ENCODE measurements around the gene IQSEC3. TPM values are rescaled to one million over a fixed set of nuclear protein-coding genes. Genes with fewer than 3 reads are reported as not detected.

IQSEC3 gene
- total and polyA plus RNA-seq, 2 of the 13 experiments (the other 11 are each of a cell fraction or from before 2014, with no cell fraction given) = not detected

DNA sequence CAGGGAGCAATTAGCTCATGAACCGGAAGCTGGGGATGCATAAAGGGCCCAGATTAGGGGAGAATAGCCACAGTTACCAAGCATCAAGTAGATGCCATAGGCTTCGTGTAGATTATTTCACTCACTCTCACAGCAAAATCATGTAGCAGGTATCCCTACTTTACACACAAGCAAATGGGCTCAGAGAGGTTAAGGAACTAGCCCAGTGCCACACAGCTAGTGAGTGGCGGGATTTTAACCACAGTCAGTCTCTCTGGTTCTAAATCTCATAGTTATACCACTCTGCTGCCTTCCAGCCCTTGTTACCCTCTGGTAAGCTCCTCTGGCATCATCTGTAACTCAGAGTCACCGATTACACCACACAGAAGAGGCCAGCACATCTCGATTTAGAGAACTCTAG lies 49.0 kb downstream of the IQSEC3 start:
- Histone ChIP-seq H3K79me2 (ENCODE audit: insufficient read depth, low read length) (no peaks in the 10 kb centered on the region), H2AFZ (ENCODE audit: low read length) (no peak overlapping the region), H4K20me1 (ENCODE audit: insufficient read depth, low read length) (no peaks in the 10 kb centered on the region), H3K27me3 (ENCODE audit: control insufficient read depth in 1 of 2, insufficient read depth in 2 of 2, low read length in 2 of 2) (peaks cover 1 to 20% of the 10 kb centered on the region in 2 experiments; a peak in 2 of 5 replicates), H3K9me3 (ENCODE audit: low read length) (no peaks in the 10 kb centered on the region), H3K9ac (ENCODE audit: insufficient read depth, low read depth, low read length) (no peak overlapping the region), H3K27ac (ENCODE audit: extremely low read length, insufficient read depth, low read length) (no peak overlapping the region), H3K4me1 (ENCODE audit: insufficient read depth, low read length) (no peaks in the 10 kb centered on the region), H3K4me3 (replicated peaks in 1 of 3; ENCODE audit: insufficient read depth in 1 of 3, low read depth in 2 of 3, low read length in 3 of 3) (no peak overlapping the region), H3K36me3 (replicated peaks in 1 of 2; ENCODE audit: control insufficient read depth in 1 of 2, insufficient read depth in 2 of 2, low read length in 2 of 2) (no peaks in the 10 kb centered on the region), H3K4me2 (ENCODE audit: low read depth, low read length) (no peak overlapping the region)
- 53% methylated on average over 5 of the region's 5 CpGs for whole genome bisulfite sequencing (ENCODE audit: low lambda C conversion rate)
- ATAC-seq (no peak), DNase-seq (ENCODE audit: low spot score) (no peak), FAIRE-seq (no peak)
- ChIA-PET POLR2A (no interaction called here), CTCF (ENCODE audit: low intra/inter-chr PET ratio, low total read pairs) (no interaction called here)
- intact Hi-C loops (cut with micrococcal nuclease; ENCODE audit: unreplicated experiment) (no loop called here), in situ Hi-C loops (cut with HindIII; ENCODE audit: extremely low pct_ligation_motif_present, low pct_unique_long_range_greater_than_20kb) (no loop called here)
- no TSS peak for BruUV-seq (replicated peaks)
- TF ChIP-seq ZNF768 (CRISPR knock-in tag; IDR thresholded peaks at IDR 0.05) (peak; percentile 29; the same call in 1 of the 2 replicates), HINFP (CRISPR knock-in tag; IDR thresholded peaks at IDR 0.05; ENCODE audit: low read depth) (no peak)

- no peaks in the 10 kb centered on the region for H4K20me1 ChIP-seq (ENCODE audit: insufficient read depth, low read length)
- no peak overlapping the region for H2AFZ ChIP-seq (ENCODE audit: low read length)
- no TSS peak for BruUV-seq (replicated peaks)
- H3K4me3 ChIP-seq (replicated peaks in 1 of 3; ENCODE audit: insufficient read depth in 1 of 3, low read depth in 2 of 3, low read length in 3 of 3) = no peak overlapping the region
- intact Hi-C loops (cut with micrococcal nuclease; ENCODE audit: unreplicated experiment) (no loop called here), in situ Hi-C loops (cut with HindIII; ENCODE audit: extremely low pct_ligation_motif_present, low pct_unique_long_range_greater_than_20kb) (no loop called here)
- H3K4me2 ChIP-seq (ENCODE audit: low read depth, low read length) = no peak overlapping the region
- FAIRE-seq (no peak), DNase-seq (ENCODE audit: low spot score) (no peak), ATAC-seq (no peak; the same call in 2 of the 3 replicates)
- H3K9me3 ChIP-seq (ENCODE audit: low read length) = no peaks in the 10 kb centered on the region
- 25% methylated on average over 17 of the region's 19 CpGs for WGBS (ENCODE audit: low lambda C conversion rate)
- H3K36me3 ChIP-seq (replicated peaks in 1 of 2; ENCODE audit: control insufficient read depth in 1 of 2, insufficient read depth in 2 of 2, low read length in 2 of 2) = no peaks in the 10 kb centered on the region
- ChIA-PET POLR2A (no interaction called here), CTCF (ENCODE audit: low intra/inter-chr PET ratio, low total read pairs) (no interaction called here)
- H3K4me1 ChIP-seq (ENCODE audit: insufficient read depth, low read length) = no peaks in the 10 kb centered on the region
- no peak overlapping the region for H3K27ac ChIP-seq (ENCODE audit: extremely low read length, insufficient read depth, low read length)
- H3K27me3 ChIP-seq (ENCODE audit: control insufficient read depth in 1 of 2, insufficient read depth in 2 of 2, low read length in 2 of 2) = peaks cover 1 to 16% of the 10 kb centered on the region in 2 experiments; a peak in 2 of 5 replicates
- H3K79me2 ChIP-seq (ENCODE audit: insufficient read depth, low read length) = no peaks in the 10 kb centered on the region
- H3K9ac ChIP-seq (ENCODE audit: insufficient read depth, low read depth, low read length) = no peak overlapping the region
- TF ChIP-seq ZNF773 (CRISPR knock-in tag; IDR thresholded peaks at IDR 0.05; ENCODE audit: borderline replicate concordance) = no peak
- no peak for TF ChIP-seq SNRNP70 (IDR thresholded peaks at IDR 0.05; ENCODE audit: low read depth, low read length)
- no peak for TF ChIP-seq POGK (CRISPR knock-in tag; conservative IDR thresholded peaks at IDR 0.05)
- TF ChIP-seq AKAP8 (CRISPR knock-in tag; IDR thresholded peaks at IDR 0.05) = no peak
- TF ChIP-seq WIZ (CRISPR knock-in tag; IDR thresholded peaks at IDR 0.05) = no peak
- TF ChIP-seq ZKSCAN8 (CRISPR knock-in tag; IDR thresholded peaks at IDR 0.05; ENCODE audit: borderline replicate concordance) = no peak
- no peak for TF ChIP-seq JARID2 (CRISPR knock-in tag; IDR thresholded peaks at IDR 0.05; ENCODE audit: insufficient replicate concordance)
- TF ChIP-seq, protein P1, sequence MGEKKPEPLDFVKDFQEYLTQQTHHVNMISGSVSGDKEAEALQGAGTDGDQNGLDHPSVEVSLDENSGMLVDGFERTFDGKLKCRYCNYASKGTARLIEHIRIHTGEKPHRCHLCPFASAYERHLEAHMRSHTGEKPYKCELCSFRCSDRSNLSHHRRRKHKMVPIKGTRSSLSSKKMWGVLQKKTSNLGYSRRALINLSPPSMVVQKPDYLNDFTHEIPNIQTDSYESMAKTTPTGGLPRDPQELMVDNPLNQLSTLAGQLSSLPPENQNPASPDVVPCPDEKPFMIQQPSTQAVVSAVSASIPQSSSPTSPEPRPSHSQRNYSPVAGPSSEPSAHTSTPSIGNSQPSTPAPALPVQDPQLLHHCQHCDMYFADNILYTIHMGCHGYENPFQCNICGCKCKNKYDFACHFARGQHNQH (CRISPR knock-in tag; IDR thresholded peaks at IDR 0.05) = no peak
These were observed 49.7 kb downstream of the IQSEC3 start for GRCh38 chr12:115960-116915.
